H1 (cell line): ENCODE data around the gene PCF11. TPM values are rescaled to one million over a fixed set of nuclear protein-coding genes. Genes with fewer than 3 reads are reported as not detected.

ENCODE experiments used
- BRCA1 ChIP-seq: IDR thresholded peaks from 2 replicates; pipeline ENCODE4 v1.6.1; 2012; ENCODE audit warnings: low read depth, low read length, improper control_type of control experiment
- SIRT6 ChIP-seq: IDR thresholded peaks from one replicate; pipeline ENCODE4 v1.7.1; 2012; ENCODE audit warnings: low read length, inconsistent platforms
- TCF12 ChIP-seq: IDR thresholded peaks from 2 replicates; pipeline ENCODE4 v1.6.1; 2011; ENCODE audit warnings: low read depth, mild to moderate bottlenecking, low read length
- polyA plus RNA-seq, 7 experiments: library from polyadenylated mRNA; depleted of rRNA in 3 of 7; stranded (reverse) in 5 of 7; unstranded in 2 of 7; fragments of >200 nt in 5 of 7; fragments of 200-250 nt in 2 of 7; gene quantifications; 1 replicate in 5 of 7; 2 replicates in 1 of 7; 4 replicates in 1 of 7; pipeline versions ENCODE4 v1.2.1 to v1.2.3, GENCODE V29; 2011 to 2013; ENCODE audit warnings: missing spikeins in 2 of 7, mixed read lengths in 2 of 7
- total RNA-seq: library from RNA; stranded (reverse); fragmentation: NEBNext Ultra II Directional; extraction: Animal tissue kit (Norgen Biotek cat#: 25700); gene quantifications from 2 replicates; pipeline ENCODE4 v1.2.1, GENCODE V29; 2021
- TF ChIP-seq, protein P1 (sequence below): fragments of 300-600 bp; sonication (generic); IDR thresholded peaks from 2 replicates; pipeline ENCODE4 v1.7.1; 2012; ENCODE audit warnings: low read length, moderate library complexity, mild to moderate bottlenecking, inconsistent platforms; ENCODE audit not compliant: insufficient replicate concordance
- TF ChIP-seq, protein P2 (sequence below): IDR thresholded peaks from 2 replicates; pipeline ENCODE4 v1.6.1; 2012; ENCODE audit warnings: inconsistent platforms

PCF11 gene
- total and polyA plus RNA-seq, 2 of the 8 experiments (the other 6 are each of a cell fraction or from before 2014, with no cell fraction given), result 25.1 to 47.7 TPM

DNA sequence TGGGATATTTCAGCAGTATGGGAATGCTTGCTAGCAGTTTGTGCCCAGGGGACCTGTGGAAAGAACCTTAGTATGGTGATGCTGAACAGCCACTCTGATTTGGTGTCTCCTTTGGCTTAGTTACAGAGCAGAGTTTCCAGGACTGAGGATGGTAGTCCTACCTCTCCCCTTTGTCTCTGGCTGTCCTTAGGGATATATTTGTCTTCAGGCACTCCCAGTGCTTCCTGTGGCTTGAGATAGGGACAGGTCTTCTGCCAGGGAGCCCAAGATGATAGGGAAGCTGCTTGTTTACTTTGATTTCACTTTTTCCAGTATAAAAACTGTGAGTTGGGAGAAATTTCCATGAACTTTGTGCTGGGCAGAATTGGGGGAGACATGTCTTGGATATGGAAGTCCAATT is 64.8 kb downstream of the PCF11 start (continued):
- TF ChIP-seq, protein P1, sequence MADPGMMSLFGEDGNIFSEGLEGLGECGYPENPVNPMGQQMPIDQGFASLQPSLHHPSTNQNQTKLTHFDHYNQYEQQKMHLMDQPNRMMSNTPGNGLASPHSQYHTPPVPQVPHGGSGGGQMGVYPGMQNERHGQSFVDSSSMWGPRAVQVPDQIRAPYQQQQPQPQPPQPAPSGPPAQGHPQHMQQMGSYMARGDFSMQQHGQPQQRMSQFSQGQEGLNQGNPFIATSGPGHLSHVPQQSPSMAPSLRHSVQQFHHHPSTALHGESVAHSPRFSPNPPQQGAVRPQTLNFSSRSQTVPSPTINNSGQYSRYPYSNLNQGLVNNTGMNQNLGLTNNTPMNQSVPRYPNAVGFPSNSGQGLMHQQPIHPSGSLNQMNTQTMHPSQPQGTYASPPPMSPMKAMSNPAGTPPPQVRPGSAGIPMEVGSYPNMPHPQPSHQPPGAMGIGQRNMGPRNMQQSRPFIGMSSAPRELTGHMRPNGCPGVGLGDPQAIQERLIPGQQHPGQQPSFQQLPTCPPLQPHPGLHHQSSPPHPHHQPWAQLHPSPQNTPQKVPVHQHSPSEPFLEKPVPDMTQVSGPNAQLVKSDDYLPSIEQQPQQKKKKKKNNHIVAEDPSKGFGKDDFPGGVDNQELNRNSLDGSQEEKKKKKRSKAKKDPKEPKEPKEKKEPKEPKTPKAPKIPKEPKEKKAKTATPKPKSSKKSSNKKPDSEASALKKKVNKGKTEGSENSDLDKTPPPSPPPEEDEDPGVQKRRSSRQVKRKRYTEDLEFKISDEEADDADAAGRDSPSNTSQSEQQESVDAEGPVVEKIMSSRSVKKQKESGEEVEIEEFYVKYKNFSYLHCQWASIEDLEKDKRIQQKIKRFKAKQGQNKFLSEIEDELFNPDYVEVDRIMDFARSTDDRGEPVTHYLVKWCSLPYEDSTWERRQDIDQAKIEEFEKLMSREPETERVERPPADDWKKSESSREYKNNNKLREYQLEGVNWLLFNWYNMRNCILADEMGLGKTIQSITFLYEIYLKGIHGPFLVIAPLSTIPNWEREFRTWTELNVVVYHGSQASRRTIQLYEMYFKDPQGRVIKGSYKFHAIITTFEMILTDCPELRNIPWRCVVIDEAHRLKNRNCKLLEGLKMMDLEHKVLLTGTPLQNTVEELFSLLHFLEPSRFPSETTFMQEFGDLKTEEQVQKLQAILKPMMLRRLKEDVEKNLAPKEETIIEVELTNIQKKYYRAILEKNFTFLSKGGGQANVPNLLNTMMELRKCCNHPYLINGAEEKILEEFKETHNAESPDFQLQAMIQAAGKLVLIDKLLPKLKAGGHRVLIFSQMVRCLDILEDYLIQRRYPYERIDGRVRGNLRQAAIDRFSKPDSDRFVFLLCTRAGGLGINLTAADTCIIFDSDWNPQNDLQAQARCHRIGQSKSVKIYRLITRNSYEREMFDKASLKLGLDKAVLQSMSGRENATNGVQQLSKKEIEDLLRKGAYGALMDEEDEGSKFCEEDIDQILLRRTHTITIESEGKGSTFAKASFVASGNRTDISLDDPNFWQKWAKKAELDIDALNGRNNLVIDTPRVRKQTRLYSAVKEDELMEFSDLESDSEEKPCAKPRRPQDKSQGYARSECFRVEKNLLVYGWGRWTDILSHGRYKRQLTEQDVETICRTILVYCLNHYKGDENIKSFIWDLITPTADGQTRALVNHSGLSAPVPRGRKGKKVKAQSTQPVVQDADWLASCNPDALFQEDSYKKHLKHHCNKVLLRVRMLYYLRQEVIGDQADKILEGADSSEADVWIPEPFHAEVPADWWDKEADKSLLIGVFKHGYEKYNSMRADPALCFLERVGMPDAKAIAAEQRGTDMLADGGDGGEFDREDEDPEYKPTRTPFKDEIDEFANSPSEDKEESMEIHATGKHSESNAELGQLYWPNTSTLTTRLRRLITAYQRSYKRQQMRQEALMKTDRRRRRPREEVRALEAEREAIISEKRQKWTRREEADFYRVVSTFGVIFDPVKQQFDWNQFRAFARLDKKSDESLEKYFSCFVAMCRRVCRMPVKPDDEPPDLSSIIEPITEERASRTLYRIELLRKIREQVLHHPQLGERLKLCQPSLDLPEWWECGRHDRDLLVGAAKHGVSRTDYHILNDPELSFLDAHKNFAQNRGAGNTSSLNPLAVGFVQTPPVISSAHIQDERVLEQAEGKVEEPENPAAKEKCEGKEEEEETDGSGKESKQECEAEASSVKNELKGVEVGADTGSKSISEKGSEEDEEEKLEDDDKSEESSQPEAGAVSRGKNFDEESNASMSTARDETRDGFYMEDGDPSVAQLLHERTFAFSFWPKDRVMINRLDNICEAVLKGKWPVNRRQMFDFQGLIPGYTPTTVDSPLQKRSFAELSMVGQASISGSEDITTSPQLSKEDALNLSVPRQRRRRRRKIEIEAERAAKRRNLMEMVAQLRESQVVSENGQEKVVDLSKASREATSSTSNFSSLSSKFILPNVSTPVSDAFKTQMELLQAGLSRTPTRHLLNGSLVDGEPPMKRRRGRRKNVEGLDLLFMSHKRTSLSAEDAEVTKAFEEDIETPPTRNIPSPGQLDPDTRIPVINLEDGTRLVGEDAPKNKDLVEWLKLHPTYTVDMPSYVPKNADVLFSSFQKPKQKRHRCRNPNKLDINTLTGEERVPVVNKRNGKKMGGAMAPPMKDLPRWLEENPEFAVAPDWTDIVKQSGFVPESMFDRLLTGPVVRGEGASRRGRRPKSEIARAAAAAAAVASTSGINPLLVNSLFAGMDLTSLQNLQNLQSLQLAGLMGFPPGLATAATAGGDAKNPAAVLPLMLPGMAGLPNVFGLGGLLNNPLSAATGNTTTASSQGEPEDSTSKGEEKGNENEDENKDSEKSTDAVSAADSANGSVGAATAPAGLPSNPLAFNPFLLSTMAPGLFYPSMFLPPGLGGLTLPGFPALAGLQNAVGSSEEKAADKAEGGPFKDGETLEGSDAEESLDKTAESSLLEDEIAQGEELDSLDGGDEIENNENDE, result no peak
- TF ChIP-seq, protein P2, sequence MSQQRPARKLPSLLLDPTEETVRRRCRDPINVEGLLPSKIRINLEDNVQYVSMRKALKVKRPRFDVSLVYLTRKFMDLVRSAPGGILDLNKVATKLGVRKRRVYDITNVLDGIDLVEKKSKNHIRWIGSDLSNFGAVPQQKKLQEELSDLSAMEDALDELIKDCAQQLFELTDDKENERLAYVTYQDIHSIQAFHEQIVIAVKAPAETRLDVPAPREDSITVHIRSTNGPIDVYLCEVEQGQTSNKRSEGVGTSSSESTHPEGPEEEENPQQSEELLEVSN, result no peak
- TF ChIP-seq TCF12, result no peak
- no peak for TF ChIP-seq SIRT6
- TF ChIP-seq BRCA1, result no peak
